ENCODE data around the gene EPHA5.

EPHA5 gene

GRCh38 chr4:65623506-65623905, 46.8 kb downstream of the EPHA5 start:
- no peak for DNase-seq

GRCh38 chr4:65617416-65617815, 52.9 kb downstream of the EPHA5 start:
- no peak for DNase-seq

GRCh38 chr4:65604515-65604914, 65.8 kb downstream of the EPHA5 start:
- no peak for DNase-seq

- DNase-seq = no peak
Observed at GRCh38 chr4:65600656-65601055, 69.6 kb downstream of the EPHA5 start.

GRCh38 chr4:65599340-65599739, 70.9 kb downstream of the EPHA5 start:
- no peak for DNase-seq

- no peak for DNase-seq
Observed at GRCh38 chr4:65597697-65598096, 72.6 kb downstream of the EPHA5 start.

GRCh38 chr4:65592089-65592488, 78.2 kb downstream of the EPHA5 start:
- no peak for DNase-seq

GRCh38 chr4:65589921-65590320, 80.4 kb downstream of the EPHA5 start:
- DNase-seq = no peak

- no peak for DNase-seq
Observed at GRCh38 chr4:65589331-65589730, 81.0 kb downstream of the EPHA5 start.

GRCh38 chr4:65580551-65580950, 89.7 kb downstream of the EPHA5 start:
- no peak for DNase-seq

- no peak for DNase-seq
Observed at GRCh38 chr4:65566473-65566872, 103.8 kb downstream of the EPHA5 start.

- no peak for DNase-seq
Observed at GRCh38 chr4:65561164-65561563, 109.1 kb downstream of the EPHA5 start.

- no peak for DNase-seq
Observed at GRCh38 chr4:65559270-65559669, 111.0 kb downstream of the EPHA5 start.

GRCh38 chr4:65552057-65552456, 118.2 kb downstream of the EPHA5 start:
- DNase-seq = no peak

- DNase-seq = no peak
Observed at GRCh38 chr4:65550500-65550899, 119.8 kb downstream of the EPHA5 start.

- no peak for DNase-seq
Observed at GRCh38 chr4:65546882-65547416, 123.3 kb downstream of the EPHA5 start.

GRCh38 chr4:65538571-65538970, 131.7 kb downstream of the EPHA5 start:
- no peak for DNase-seq

- DNase-seq = no peak
Observed at GRCh38 chr4:65535113-65535512, 135.2 kb downstream of the EPHA5 start.

GRCh38 chr4:65521666-65522065, 148.6 kb downstream of the EPHA5 start:
- DNase-seq = no peak

GRCh38 chr4:65515646-65516045, 154.6 kb downstream of the EPHA5 start:
- no peak for DNase-seq

GRCh38 chr4:65510976-65511375, 159.3 kb downstream of the EPHA5 start:
- no peak for DNase-seq

- no peak for DNase-seq
Observed at GRCh38 chr4:65508168-65508567, 162.1 kb downstream of the EPHA5 start.

GRCh38 chr4:65502131-65502701, 168.1 kb downstream of the EPHA5 start:
- no peak for DNase-seq

- no peak for DNase-seq
Observed at GRCh38 chr4:65498606-65499005, 171.7 kb downstream of the EPHA5 start.

- DNase-seq = no peak
Observed at GRCh38 chr4:65495439-65495838, 174.8 kb downstream of the EPHA5 start.

All from NCI-H2029 (cell line).